ENCODE data around the gene HS3ST5.

Gene HS3ST5

GRCh38 chr6:114277220-114277619 is 65.6 kb downstream of the HS3ST5 start:
- no peak for TF ChIP-seq CTCF (IDR thresholded peaks at IDR 0.05; ENCODE audit: low read depth, low read length)
- DNase-seq (ENCODE audit: extremely low read depth, low read depth), result no peak

- TF ChIP-seq CTCF (IDR thresholded peaks at IDR 0.05; ENCODE audit: low read depth, low read length), result no peak
- DNase-seq (ENCODE audit: extremely low read depth, low read depth), result no peak
These were observed 66.0 kb downstream of the HS3ST5 start for GRCh38 chr6:114276783-114277182.

- TF ChIP-seq CTCF (IDR thresholded peaks at IDR 0.05; ENCODE audit: low read depth, low read length), result no peak
- DNase-seq (ENCODE audit: extremely low read depth, low read depth), result no peak
These were observed 68.0 kb downstream of the HS3ST5 start for GRCh38 chr6:114274836-114275235.

- no peak for TF ChIP-seq CTCF (IDR thresholded peaks at IDR 0.05; ENCODE audit: low read depth, low read length)
- no peak for DNase-seq (ENCODE audit: extremely low read depth, low read depth)
These were observed 70.2 kb downstream of the HS3ST5 start for GRCh38 chr6:114272582-114272981.

GRCh38 chr6:114271405-114271804 is 71.4 kb downstream of the HS3ST5 start:
- DNase-seq (ENCODE audit: extremely low read depth, low read depth), result no peak
- no peak for TF ChIP-seq CTCF (IDR thresholded peaks at IDR 0.05; ENCODE audit: low read depth, low read length)

- TF ChIP-seq CTCF (IDR thresholded peaks at IDR 0.05; ENCODE audit: low read depth, low read length), result no peak
These were observed 74.9 kb downstream of the HS3ST5 start for GRCh38 chr6:114267897-114268296.

GRCh38 chr6:114260810-114261209 is 82.0 kb downstream of the HS3ST5 start:
- TF ChIP-seq CTCF (IDR thresholded peaks at IDR 0.05; ENCODE audit: low read depth, low read length), result no peak
- no peak for DNase-seq (ENCODE audit: extremely low read depth, low read depth)

More at GRCh38 chr6:114267897-114268296, 74.9 kb downstream of the HS3ST5 start:
- no peak for DNase-seq (ENCODE audit: extremely low read depth, low read depth)

Measured in AG09319 (cell line).